Sigmoid colon (tissue), 4 donors: ENCODE measurements around the gene JPH4.

Experiments
- CTCF ChIP-seq, 4 experiments: fragments of 450-650 bp in 3 of 4; fragments of 200-600 bp in 1 of 4; IDR thresholded peaks; one replicate each; pipeline ENCODE4 v1.5.1; 2016 to 2019; ENCODE audit warnings: antibody characterized with exemption in 4 of 4, mild to moderate bottlenecking in 3 of 4, moderate library complexity in 2 of 4
- EP300 ChIP-seq, 4 donors: sonication (generic); formaldehyde crosslinking; IDR thresholded peaks; one replicate each; pipeline ENCODE4 v1.6.1; 2017; ENCODE audit warnings: antibody characterized with exemption in 4 of 4
- POLR2A ChIP-seq, 2 donors: fragments of 450-650 bp; IDR thresholded peaks; one replicate each; pipeline ENCODE4 v1.6.1; 2016; ENCODE audit warnings: antibody characterized with exemption in 2 of 2, mild to moderate bottlenecking in 2 of 2, moderate library complexity in 2 of 2

- TF ChIP-seq POLR2A (IDR thresholded peaks at IDR 0.05) (no peak), CTCF (IDR thresholded peaks at IDR 0.05) (no peak), EP300 (IDR thresholded peaks at IDR 0.05) (no peak)
These were observed 39.9 kb upstream of the JPH4 start for GRCh38 chr14:23618415-23618988.
